HG03060 (cell line): Measurements from ENCODE around the gene BSG.

Experiments
- ATAC-seq: cut with Tn5 transposase; IDR thresholded peaks from one replicate; pipeline ENCODE4 v1.9.1; 2021; ENCODE audit warnings: low read depth, moderate number of reproducible peaks; ENCODE audit not compliant: unreplicated experiment

BSG gene

GRCh38 chr19:572140-572742 is at the start of gene BSG:
Gene BSG, plus strand, starts transcription at chr19:572596. Its CDS starts 39 bp downstream, at chr19:572635.
- ATAC-seq: peak; percentile 61

DNA sequence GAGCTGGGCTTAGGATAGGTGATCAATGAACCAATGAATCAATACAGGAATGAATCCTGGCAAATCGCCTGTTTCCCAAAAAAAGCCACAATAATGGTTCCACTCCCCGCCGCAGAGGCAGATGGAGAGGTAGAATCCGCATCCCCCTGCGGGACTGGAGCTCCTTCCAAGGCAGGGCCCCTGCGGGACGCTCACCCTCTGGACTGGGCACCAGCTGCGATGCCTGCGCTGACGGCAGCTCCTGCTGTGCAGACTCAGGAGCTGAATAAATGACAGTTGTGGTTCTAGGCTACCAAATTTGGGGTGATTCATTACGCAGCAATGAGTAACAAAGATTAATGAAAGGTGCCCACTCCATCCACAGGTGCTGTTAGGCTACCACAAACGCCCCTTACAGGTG is 49.7 kb upstream of the BSG start:
- ATAC-seq: no peak

GRCh38 chr19:524062-524674 is 48.2 kb upstream of the BSG start:
- no peak for ATAC-seq

DNA sequence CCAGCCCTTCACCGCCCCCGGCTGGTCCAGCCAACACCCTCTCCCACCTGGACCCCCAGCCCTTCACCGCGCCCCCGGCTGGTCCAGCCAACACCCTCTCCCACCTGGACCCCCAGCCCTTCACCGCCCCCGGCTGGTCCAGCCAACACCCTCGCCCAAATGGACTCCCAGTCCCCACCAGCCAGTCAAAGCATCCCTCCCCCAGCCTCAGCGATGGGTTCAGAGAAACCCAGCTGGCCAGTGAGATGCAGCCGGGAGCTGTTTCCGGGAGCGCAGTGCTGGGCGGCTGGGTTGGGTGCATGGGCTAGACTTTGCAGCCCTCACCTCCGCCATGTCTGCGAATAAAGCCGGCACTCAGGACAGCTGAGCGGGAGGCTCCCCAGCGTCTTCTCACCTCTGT is 47.4 kb upstream of the BSG start:
- no peak for ATAC-seq

DNA sequence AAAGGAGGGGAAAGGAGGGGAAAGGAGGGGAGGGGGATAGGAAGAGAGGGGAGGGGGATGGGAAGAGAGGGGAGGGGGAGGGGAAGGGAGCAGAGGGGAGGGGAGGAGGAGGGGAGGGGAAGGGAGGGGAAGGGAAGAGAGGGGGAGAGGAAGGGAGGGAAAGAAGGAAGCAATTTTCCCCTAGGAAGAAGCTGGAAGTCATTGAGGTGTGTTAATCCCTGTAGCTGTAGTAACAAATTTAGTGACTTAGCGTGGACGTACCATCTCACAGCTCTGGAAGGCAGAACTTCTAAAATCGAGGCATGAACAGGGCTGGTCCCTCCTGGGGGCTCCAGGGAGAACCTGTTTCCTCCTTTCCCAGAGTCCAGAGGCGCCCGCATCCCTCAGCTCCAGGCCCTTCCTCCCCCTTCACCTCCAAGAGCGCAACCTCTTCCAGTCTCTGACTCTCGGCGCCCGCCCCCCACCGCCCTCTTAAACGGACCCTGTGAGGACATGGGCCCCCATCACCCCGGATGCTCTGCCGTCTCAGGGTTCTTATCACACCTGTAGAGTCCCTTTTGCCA is 46.5 kb upstream of the BSG start:
- ATAC-seq: no peak

DNA sequence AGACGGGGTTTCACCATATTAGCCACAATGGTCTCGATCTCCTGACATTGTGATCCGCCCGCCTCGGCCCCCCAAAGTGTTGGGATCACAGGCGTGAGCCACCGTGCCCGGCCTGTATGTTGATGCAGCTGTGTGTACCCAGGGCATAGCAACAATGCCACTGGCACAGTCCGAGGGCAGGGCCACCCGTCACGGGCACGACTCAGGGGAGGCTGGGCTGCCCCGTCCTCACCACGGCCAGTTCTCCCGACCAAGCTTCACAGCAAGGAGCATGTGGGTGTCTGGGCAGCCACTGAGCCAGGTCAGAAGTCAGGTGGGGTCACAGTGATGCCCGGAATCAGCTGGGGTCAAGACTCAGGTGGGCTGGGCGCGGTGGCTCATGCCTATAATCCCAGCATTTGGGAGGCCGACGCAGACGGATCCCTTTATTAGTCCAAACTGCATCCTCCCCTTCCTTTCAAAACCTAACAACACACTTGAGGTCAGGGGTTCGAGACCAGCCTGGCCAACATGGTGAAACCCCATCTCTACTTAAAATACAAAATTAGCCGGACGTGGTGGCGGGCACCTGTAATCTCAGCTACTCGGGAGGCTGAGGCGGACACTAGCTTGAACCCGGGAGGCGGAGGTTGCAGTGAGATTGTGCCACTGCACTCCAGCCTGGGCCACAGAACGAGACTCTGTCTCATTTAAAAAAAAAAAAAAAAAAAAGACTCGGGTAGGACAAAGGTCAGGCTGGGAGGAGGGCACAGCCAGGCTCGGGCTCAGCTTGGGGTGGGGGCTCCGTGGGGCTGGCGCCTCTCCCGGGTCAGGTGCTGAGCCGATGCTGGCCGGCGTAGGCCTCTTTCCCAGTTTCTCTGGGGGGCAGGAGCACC is 42.0 kb upstream of the BSG start:
- ATAC-seq: no peak

DNA sequence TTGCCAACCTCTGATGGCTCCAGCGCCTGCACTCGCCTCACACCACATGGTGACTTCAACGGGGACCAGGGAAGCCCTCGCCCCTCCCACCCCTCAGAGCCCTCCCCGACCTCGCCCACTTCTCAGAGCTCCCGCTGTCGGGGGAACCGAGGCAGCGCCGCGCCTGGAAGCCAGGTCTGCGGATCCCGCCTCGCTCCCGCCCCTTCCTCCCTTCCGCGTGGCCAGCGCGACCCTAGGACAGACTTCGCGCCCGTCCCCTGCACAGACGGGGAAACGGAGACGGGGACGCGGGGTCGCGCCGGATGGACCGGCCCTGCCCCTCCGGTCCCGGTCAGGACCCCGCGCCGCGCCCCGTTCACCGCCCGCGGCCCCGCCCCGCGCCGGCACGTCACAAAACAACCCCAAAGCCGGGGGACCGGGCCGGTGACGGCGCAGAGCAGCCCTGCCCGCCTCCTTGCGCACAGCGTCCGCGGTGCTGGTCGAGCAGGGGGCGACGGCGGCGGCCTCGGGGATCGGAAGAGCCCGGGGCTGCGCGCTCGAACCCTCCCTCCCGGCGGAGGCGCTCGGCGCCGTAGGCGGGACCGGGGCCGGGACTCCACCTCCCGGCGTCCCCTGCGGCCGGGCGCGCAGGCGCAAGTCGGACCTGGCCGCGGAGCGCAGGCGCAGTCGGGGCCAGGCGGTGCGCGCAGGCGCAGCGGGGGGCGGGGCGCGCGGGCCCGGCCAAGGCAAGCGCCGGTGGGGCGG is 41.2 kb upstream of the BSG start:
- no peak for ATAC-seq

DNA sequence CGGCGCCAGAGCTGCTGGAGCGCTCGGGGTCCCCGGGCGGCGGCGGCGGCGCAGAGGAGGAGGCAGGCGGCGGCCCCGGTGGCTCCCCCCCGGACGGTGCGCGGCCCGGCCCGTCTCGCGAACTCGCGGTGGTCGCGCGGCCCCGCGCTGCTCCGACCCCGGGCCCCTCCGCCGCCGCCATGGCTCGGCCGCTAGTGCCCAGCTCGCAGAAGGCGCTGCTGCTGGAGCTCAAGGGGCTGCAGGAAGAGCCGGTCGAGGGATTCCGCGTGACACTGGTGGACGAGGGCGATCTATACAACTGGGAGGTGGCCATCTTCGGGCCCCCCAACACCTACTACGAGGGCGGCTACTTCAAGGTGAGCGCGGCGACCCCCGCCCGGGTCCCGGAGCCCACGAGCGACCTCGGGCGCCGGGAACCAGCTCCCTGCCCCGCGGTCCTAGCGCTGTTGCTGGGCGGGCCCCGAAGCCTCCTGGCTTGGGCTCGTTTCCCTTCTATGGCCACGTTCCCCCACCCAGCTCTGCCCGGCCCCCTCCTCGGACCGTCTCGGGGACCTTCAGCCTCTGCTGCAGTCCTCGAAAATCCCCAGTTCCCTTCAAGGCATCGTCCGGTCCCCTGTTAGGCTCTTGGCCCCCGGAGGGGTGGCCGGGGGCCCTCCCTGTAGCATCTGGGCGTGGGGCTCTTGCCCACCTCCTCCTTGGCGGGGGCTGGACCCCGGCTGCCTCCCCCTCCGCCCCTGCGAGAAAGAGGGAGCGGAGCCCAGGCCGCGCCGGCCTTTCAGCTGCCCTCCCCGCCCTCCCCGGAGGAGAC is 40.4 kb upstream of the BSG start, which contains the start of gene CDC34:
TSS of gene CDC34 (plus strand) at position 8 of the 808 bp plus-strand sequence. CDS start at position 180, 172 bp downstream.
- no peak for ATAC-seq

GRCh38 chr19:532561-533363 is 39.6 kb upstream of the BSG start:
- no peak for ATAC-seq

DNA sequence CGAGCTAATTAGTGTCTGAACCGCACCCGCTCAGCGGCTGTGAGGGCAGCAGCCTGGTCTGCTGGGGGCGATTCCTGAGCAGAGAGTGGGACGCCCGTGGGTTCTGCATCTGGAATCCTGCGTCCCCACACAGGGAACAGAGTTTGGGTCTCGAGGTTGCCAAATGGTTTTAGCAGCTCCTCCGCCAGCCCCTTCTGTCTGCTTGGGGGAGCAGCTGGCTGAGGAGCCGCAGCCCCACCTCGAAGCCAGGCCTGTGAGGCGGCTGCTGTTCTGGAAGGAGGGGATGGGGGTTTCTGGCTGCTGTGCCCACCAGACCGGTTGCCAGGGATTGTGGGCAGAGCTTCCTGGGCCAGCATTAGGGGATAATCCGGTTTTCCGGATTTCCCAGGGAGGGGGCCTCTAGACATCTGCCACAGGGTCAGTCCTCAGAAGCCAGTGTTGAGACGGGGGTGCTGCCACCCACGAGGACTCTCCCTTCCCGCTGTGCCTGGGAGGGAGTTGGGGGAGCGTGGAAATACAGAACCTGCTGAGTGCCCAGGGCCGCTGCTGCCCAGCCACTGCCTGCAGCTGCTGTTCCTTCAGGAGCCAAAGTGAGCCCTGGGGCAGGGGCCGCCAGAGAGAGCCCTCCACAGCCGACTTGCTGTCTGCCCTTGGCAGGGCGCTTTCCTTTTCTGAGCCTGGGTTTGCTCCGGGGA is 38.9 kb upstream of the BSG start:
- no peak for ATAC-seq

DNA sequence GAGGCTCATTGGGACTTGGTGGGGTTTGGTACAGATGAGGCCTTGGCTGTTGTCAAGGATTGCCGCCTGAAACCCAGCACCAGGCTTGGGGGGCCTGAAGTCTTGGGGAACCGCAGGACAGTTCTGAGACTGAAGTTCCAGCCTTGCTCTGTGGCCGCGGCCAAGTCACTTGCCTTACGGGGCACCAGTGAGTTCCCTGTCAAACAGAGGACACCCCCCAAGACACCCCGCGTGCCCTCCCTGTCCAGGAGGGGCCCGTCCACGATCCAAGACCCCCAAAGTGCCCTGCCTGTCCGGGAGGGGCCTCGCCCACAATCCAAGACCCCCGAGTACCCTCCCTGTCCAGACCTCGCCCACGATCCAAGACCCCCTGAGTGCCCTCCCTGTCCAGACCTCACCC is 38.3 kb upstream of the BSG start:
- ATAC-seq: no peak

- ATAC-seq: no peak
Measured at GRCh38 chr19:535017-535835, 37.2 kb upstream of the BSG start.

- ATAC-seq: no peak
Measured at GRCh38 chr19:536031-536880, 36.1 kb upstream of the BSG start.

DNA sequence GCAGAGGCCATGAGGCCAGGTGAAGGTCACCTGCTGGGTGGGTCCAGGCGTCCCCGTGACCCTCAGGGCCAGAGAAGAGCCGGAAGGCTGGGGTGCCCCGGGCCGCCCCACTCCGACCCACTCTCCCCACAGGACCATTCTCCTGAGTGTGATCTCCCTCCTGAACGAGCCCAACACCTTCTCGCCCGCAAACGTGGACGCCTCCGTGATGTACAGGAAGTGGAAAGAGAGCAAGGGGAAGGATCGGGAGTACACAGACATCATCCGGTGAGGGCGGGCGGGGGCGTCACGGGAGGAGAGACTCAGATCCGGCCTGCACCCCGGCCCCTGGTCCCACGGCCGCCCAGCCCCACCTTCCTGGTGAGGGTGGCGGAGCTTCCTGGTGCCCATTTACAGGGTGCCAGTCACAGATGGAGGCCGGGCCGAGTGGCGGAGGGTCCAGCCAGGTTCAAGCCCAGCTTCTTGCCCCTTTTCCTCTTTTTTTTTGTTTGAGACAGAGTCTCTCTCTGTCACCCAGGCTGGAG is 35.5 kb upstream of the BSG start:
- ATAC-seq: no peak

DNA sequence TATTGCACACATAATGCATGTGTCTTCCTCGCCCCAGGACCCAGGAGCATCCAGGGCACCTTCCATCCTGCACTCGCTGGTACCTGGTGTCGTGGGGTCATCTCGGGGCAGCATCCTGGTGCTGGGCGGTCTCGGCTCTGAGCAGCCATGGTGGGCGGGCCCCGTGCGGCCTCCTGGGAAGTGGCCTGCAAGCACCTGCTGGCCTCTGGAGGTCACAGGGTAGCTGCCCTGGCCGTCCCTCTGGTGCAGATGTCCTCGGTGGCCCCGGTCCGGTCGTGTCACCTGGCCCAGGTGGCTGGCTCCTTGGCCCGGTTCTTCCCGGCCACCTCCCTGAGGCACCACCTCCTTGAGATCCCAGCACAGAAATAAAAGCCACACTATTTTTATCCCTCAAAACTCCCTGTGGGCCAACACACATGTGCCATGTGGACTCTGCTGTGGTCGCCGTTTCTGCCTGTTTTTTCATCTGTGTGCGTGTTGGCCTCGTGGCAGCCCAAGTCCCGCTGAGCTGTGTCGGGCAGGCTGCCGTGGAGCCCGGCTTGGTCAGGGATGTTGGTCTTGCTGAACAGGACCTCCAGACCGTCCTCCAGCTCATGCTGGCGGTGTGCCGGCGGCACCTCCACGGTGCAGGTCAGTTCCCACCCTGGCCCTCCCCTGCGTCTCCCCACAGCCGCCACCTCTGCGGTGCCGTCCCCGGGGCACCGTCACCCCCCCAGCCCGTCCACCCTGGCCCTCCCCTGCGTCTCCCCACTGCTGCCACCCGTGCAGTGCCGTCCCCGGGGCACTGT is 33.6 kb upstream of the BSG start:
- ATAC-seq: no peak
